NCI-H1048 (cell line): ENCODE measurements around the gene LYRM4.
"Not testable (repeated sequence)": the region's sequence is repeated elsewhere in the genome, so short reads cannot be mapped to it uniquely, and the experiment has no call there.

Experiments
- DNase-seq: peaks from one replicate; lab custom pipeline; 2025; lab: John Stamatoyannopoulos, UW

The LYRM4 gene

GRCh38 chr6:5121956-5122355 is 138.8 kb downstream of the LYRM4 start:
- no peak for DNase-seq

- no peak for DNase-seq
These were observed 139.3 kb downstream of the LYRM4 start for GRCh38 chr6:5121479-5121878.

- not testable (repeated sequence) for DNase-seq
These were observed 140.2 kb downstream of the LYRM4 start for GRCh38 chr6:5120543-5120942.

- DNase-seq: no peak
These were observed 140.7 kb downstream of the LYRM4 start for GRCh38 chr6:5120011-5120410.

GRCh38 chr6:5119090-5119951 is 141.4 kb downstream of the LYRM4 start:
- DNase-seq: no peak

GRCh38 chr6:5116243-5116991 is 144.3 kb downstream of the LYRM4 start:
- DNase-seq: no peak

GRCh38 chr6:5115168-5115567 is 145.6 kb downstream of the LYRM4 start:
- DNase-seq: no peak

- no peak for DNase-seq
These were observed 147.7 kb downstream of the LYRM4 start for GRCh38 chr6:5113096-5113495.

- no peak for DNase-seq
These were observed 148.5 kb downstream of the LYRM4 start for GRCh38 chr6:5112066-5112799.

- DNase-seq: no peak
These were observed 149.1 kb downstream of the LYRM4 start for GRCh38 chr6:5111626-5112025.

GRCh38 chr6:5110246-5110645 is 150.5 kb downstream of the LYRM4 start:
- no peak for DNase-seq

GRCh38 chr6:5109436-5109835 is 151.3 kb downstream of the LYRM4 start:
- DNase-seq: no peak

- no peak for DNase-seq
These were observed 152.1 kb downstream of the LYRM4 start for GRCh38 chr6:5108536-5109150.

GRCh38 chr6:5108068-5108467 is 152.7 kb downstream of the LYRM4 start:
- no peak for DNase-seq

GRCh38 chr6:5107341-5107740 is 153.4 kb downstream of the LYRM4 start:
- no peak for DNase-seq

GRCh38 chr6:5105146-5105545 is 155.6 kb downstream of the LYRM4 start:
- no peak for DNase-seq

GRCh38 chr6:5104667-5105066 is 156.1 kb downstream of the LYRM4 start:
- DNase-seq: no peak

GRCh38 chr6:5103250-5103649 is 157.5 kb downstream of the LYRM4 start:
- no peak for DNase-seq

GRCh38 chr6:5102267-5102970 is 158.3 kb downstream of the LYRM4 start:
- DNase-seq: no peak

GRCh38 chr6:5100806-5101205 is 159.9 kb downstream of the LYRM4 start:
- DNase-seq: no peak

GRCh38 chr6:5099537-5099936 is 161.2 kb downstream of the LYRM4 start:
- DNase-seq: no peak
